GM21423 (cell line): ENCODE results near the gene GJC3.
"Not testable (repeated sequence)": the region's sequence is repeated elsewhere in the genome, so short reads cannot be mapped to it uniquely, and the experiment has no call there.

Experiments used
- ATAC-seq: cut with Tn5 transposase; IDR thresholded peaks from one replicate; pipeline ENCODE4 v1.9.1; 2021; ENCODE audit warnings: mild to moderate bottlenecking, moderate library complexity; ENCODE audit not compliant: unreplicated experiment

The GJC3 gene

DNA sequence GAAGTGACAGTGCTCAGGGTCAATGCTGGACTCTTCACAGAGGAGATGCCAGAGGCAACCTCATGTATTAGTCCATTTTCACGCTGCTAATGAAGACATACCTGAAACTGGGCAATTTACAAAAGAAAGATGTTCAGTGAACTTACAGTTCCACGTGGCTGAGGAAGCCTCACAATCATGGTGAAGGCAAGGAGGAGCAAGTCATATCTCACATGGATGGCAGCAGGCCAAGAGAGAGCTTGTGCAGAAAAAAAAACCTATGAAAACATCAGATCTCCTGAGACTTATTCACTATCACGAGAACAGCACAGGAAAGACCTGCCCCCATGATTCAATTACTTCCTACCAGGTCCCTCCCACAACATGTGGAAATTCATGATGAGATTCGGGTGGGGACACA lies 5.6 kb upstream of the GJC3 start:
- ATAC-seq: not testable (repeated sequence)

DNA sequence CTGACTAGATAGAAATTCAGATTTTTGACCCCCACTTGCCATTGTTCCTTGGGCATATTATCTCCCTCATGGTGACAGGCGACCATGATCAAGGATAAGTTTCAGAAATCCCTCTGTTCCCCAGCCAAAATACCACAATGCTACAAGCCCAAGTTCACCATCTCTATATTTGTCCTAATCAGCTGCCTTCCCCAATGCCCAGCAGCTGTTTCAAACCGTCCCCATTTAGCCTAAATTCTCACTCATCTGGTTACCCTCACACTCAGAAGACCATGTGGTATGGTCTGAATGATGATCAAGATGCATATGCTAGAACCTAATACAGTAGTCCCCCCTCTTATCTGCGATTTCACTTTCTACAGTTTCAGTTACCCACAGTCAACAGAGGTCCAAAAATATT lies 956 bp upstream of the GJC3 start:
- no peak for ATAC-seq

DNA sequence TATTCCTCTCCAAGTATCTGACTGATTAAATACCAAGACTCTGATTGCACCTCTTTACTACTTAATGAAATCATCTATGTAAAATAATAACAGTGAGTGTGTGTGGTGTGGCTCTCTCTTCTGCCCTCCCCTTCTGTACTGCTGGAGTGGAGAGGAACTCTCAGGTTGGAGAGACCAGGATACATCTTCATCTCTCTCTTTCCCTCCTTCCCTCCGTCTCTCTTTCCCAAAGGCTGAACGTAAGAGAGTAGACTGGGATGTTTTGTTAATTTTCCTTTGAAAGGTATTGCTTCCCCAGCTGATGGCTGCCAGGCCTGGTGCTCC lies 272 bp upstream of the GJC3 start:
- no peak for ATAC-seq

DNA sequence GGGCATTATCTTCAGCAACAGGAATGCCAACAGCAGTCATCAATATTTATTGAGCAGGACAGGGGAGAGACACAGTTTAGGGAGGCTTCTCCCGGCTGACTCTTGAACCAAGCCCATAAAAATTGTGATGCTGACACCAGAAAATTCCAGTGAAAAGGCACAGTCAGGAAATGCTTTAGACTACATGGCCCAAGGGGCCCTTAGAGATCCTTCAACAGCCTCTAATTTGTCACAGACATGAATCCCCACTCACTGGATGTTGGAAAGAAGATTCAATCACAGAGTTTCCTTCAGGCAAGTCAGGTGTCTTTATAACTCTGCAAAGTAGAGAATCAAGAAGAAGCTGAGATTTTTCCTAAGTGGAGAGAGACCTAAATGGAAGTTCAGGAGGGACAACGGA lies 1.2 kb downstream of the GJC3 start:
- ATAC-seq: no peak

DNA sequence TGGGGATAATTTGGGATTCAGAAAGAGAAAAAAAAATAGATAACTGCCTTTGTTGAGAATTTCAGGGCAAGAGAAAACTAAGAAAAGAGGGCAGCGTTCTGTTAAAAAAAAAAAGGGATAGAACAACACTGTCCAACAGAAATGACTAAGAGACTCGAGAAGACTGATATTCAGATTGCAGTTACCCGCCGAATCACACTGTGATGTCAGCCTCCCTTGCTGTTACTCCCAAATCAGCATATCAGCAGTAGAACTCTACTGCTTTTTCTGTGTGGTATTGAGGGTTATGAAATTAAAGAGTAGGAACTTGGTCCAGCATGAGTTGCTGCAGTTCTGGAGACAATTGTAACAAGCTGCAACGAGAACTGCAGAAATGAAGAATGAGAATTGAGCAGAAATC lies 1.9 kb downstream of the GJC3 start:
- no peak for ATAC-seq

DNA sequence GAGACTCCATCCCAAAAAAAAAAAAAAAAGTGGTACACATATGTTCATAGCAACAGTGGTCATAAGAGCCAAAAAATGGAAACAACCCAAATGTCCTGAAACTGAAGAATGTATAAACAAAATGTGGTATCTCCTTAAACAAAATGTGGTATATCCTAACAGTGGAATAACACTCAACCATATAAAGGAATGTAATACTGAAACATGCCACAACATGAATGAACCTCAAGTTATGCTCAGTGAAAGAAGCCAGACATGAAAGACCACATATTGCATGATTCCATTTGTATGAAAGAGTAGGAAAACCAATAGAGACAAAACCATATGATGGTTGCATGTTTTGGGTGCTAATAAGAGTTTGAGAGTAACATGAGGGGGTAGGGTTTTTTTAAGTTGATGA lies 3.1 kb downstream of the GJC3 start:
- no peak for ATAC-seq

DNA sequence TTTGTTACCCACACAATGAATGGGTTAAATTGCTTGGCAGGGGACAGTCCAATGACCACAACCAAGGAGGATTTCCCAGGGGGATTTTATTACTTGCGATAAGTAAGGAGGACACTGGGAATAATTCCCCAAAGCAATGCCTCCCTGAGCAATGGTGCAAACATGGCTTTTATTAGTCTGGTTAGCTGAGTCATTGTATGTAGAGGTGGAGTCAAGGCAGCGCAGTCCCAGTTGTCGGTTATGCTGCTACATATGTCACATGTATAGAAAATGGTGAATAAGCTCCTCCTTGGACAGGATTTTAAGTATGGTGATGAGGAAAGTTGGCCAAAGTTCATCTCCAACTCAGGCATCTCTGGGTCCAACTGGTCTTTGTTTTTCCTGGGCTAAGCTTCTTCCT lies 6.2 kb downstream of the GJC3 start:
- ATAC-seq: no peak

DNA sequence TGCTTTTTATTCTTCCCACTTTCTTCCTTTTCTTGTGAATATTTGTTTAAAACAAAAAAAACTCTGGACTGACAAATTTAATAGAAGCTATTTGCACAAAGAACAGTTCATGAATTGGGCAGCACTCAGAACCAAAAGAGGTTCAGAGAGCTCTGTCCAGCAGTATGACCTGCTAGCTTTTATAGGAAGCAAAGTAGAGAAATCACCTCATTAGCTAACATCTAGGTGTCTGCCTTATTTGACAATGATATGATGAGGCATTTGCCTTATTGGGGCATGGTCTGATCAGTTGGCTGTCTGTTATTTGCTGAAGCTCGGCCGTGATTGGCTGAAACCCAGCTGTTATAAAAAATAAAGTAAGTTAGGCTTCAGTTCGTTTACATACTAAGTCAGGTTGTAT lies 9.3 kb downstream of the GJC3 start:
- no peak for ATAC-seq

DNA sequence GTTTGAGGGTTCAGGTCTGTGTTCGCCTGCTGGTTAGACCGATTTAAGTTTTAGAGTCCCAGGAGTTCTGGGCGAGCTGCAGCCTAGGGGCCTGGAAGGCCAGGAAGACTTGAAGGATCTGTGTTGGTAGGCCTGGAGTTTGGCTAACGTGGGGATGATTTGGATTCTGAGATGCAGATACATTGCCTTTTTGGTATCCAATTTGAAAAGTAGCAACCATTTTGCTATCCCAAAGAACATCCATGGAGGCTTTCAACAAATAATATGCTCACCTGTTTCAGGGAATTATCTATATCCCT lies 9.7 kb downstream of the GJC3 start:
- ATAC-seq: no peak

DNA sequence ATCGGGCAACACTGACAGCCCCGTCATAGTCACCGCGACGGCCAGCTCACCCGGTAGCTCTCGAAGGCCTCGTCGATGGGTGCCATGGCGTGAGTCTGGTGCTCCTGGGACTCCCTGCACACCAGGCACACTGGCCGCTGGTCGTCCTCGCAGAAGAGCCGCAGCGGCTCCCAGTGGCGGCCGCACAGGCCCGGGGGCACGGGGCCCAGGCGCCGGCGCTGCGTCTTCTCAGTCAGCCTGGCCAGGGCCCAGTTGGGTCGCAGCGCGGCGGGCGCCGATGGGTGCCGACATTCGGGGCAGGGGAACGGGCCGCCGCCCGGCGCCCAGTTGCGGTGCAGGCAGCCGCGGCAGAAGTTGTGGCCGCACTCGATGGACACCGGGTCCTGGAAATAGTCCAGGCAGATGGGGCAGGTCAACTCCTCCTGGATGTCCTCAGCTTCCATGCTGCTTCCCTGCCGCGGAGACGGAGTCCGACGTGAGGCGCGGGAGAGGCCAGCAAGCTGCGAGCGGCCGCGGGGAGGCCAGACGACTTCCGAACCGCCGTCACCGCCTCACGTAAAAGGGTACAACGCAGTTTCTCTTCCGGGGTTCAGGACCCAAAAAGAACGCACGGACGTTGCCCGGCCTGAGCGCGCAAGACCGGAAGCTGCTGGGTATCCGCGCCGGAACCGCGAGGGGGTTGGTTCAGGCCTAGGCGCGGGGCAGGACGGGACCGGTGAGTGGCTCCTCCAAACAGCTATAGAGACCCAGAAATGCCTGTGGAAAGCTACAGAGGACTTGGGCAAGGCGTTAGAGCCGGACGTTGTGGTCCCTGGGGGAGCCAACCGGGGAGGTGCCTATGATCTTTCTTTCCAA lies 10.2 kb downstream of the GJC3 start, which contains the start of gene TRIM4:
TRIM4 (minus strand) TSS at position 572 of the 855 bp plus-strand sequence; CDS start at position 443, 129 bp downstream.
- peak; percentile 95 for ATAC-seq

DNA sequence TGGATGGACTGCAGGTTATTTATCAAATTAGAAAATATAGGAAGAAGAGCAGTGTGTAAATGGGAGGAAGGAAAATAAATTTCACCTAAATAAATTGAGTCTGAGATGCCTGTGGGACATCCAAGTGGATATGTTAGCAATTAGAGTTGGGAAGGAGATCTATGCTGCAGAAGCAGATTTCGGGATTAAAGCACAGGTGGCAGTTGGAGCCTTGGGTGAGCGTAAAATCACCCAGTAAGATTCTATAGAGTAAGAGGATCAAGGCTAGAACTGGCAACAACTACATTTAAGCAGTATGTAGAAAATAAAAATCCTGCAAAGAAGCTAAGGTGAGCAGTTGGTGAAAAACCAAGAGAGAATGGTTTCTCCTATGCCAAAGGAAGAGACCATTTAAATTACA lies 18.4 kb downstream of the GJC3 start:
- no peak for ATAC-seq

DNA sequence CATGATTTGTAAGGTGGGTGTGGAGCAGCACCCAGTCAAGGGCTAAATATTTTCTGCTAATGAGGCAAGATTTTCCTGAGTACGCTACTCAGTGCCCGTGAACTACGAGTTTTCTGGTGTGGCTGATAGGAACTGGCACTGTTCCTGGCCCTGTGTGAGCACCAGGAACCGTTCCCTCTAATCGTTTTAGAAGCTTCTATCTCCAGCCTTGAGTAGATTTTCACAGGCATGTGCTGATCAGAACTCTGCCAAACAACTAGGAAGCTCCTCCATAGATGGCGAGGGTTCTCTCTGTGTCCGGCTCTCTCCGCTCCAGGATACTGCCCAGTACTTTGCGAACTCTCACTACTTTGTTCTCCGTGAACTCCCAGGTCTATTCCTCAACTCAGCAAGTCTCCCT lies 27.8 kb downstream of the GJC3 start:
- ATAC-seq: no peak

DNA sequence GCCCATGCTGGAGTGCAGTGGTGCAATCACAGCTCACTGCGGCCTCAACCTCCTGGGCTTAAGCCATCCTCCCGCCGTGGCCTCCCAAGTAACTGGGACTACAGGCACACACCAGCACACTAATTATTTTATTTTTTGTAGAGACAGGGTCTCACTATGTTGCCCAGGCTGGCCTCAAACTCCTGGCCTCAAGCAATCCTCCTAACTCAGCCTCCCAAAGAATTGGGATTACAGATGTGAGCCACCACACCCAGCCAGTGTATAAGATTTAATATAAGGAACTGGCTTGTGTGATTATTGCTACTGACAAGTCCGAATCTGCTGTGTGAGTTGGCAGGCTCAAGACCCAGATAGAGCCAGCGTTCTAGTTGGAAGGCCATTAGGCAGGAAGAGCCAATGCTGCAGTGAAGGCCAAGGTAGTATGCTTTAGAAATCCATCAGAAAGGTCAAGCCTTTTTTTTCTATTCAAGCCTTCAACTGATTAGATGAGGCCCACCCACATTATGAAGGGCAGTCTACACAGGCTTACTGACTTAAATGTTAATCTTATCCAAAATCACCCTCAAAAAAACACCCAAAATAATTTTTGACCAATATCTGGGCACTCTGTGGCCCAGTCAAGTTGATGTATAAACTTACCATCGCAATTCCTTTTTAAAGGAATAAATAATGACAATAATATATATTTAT lies 29.4 kb downstream of the GJC3 start:
- no peak for ATAC-seq

DNA sequence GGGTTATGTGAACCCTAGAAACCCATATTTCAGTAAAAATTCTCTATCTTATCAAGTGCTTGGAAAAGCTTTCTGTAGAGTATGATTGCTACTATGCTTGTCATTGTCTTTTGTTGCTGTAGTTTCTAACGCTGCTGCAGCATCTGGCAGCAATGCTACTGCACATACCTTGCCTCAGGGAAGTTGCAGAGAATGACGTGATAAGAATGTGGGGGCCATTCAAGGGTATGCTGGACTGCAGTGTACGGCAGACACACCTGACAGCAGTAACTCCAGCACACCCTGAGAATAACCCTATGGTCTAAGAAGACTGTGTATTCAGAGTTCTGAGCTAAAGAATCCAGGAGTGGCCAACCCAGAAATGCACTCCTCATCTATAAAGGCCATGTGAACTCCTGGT lies 30.6 kb downstream of the GJC3 start:
- ATAC-seq: no peak

DNA sequence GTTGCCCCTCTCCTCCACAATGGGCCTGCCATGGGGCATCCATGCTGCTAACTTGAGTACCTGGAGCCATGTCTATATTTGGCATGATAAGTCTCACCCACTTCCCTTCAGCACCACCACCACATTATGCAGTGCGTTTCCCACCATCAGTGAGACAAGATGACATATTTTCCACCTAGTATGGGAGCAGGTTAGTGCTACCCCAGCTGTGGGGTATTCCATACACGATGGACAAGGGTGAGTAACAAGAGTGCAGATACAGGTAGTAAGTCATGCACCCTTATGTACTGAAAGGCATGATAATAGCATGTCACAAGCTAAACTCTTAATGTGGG lies 31.4 kb downstream of the GJC3 start:
- ATAC-seq: no peak

DNA sequence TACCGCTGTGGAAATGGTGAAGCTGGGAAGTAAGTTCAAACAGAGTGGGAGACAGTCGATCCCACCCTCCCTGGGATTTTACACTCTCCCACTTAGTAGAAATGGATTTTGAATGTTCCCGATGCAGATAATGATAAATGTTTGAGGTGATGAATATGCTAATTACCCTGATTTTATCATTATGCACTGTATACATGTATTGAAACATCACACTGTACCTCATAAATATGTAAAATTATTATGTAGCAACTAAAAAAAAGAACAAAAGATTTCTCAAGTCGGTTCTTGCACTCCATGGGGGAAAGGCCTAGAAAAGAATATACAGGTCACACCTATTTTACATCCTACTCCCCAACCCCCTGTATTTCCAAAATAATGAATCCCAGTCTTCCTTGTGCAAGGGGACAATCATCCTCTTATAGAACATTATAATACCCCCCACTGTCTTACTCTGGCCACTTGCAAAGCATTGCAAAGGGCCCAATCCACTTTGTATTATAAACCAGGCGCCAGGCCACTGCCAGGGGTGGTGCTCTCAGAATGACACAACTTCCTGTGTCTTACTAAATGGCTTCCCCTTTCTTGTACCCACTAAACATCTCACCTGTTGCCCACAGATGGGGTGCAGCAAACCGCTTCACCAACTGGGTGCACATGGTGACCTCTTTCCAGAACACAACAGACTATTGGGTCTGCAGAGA lies 31.9 kb downstream of the GJC3 start:
- ATAC-seq: no peak

DNA sequence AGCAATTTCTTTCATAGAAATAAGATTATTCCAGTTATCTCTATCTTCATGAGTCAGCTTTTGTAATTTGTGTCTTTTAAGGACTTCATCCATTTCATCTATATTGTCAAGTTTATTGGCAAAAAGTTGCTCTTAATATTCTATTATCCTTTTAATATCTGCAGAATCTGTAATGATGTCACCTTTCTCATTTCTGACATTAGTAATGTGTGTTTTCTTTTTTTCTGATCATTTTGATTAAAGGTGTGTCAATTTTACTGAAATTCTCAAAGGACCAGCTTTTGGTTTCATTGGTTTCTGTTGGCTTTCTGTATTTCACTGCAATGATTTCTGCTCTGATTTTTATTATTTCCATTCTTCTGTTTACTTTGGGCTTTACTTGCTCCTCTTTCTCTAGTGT lies 34.7 kb downstream of the GJC3 start:
- no peak for ATAC-seq

DNA sequence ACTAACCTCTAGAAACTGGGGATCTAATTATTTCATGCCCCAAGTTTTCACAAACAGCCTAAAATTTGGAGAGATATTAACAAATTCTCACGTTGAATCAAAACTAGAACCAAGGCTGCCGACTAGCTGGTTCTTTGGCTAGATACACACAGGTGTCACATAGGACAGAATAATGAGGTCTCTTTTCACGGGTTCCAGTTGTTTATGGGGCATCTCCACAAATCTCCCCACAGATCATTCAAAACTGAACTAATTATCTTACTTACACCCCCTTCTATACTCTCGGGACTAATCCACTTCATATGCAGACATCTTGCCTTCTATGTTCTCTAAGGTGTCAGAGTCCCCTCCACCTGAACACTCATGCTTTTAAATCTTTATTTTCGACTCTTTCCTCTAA lies 36.1 kb downstream of the GJC3 start:
- ATAC-seq: no peak

DNA sequence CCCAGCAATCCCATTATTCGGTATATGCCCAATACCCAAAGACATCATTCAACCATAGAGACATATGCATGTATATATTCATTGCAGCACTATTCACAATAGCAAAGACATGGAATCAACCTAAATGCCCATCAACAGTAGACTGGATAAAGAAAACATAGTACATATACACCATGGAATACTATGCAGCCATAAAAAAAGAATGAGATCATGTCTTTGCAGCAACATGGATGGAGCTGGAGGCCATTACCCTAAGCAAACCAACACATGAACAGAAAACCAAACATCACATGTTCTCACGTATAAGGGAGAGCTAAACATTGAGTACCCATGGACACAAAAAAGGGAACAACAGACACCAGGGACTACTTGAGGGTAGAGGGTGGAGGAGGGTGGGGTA lies 39.1 kb downstream of the GJC3 start:
- ATAC-seq: not testable (repeated sequence)

DNA sequence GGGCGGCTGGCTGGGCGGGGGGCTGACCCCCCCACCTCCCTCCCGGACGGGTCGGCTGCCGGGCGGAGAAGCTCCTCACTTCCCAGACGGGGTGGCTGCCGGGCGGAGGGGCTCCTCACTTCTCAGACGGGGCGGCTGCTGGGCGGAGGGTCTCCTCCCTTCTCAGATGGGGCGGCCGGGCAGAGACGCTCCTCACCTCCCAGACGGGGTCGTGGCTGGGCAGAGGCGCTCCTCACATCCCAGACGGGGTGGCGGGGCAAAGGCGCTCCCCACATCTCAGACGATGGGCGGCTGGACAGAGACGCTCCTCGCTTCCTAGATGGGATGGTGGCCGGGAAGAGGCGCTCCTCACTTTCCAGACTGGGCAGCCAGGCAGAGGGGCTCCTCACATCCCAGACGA lies 41.1 kb downstream of the GJC3 start:
- ATAC-seq: not testable (repeated sequence)

DNA sequence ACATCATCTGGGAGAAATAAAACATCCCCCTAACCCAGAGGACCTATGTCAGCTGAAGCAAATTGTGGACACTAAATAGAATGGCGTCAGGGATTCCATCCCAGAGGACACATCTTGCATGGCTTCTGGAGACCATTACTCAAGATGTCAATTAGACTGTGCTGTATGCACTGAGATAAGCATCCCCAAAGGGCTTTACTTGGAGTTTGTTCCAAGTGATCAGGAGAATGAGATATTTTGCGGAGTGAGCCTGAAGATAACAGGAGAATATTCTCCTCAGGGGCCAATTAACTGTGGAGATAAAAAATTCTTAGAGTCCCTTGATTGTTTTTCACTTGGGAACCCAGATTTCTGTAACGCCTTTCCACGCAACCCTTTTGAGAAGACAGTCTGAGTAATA lies 48.0 kb downstream of the GJC3 start:
- ATAC-seq: no peak

DNA sequence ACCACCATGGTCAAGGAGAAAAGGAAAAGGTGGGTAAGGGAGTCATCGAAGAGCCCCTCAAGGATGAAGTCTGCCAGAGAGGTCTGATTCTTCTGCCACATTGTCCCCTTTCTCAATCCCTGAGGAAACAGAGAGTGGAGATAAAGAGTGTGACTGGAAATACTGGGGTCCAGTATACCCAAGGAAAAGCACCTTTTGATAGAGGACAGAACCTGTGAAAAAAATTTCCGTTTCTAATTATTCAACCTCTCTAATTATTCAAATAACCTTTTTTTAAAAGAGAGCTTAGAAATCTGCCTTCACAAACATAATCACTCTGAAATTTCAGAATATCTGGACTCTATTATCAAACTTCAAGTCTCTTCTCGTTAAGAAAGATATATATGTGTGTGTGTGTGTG lies 52.5 kb downstream of the GJC3 start, which contains the start of gene OR2AE1:
OR2AE1 (minus strand) TSS at position 101 of the 400 bp plus-strand sequence; CDS start at position 101, 0 bp downstream.
- ATAC-seq: no peak
